GM23248 (cell line): ENCODE measurements around the gene PRRT4.

Experiments used
- EZH2 ChIP-seq: fragments of 200-600 bp; sonication (generic); IDR thresholded peaks from 2 replicates; pipeline ENCODE4 v1.6.1; 2018; ENCODE audit warnings: antibody characterized with exemption, mild to moderate bottlenecking; ENCODE audit not compliant: insufficient read depth, poor library complexity, severe bottlenecking
- EZH2phosphoT487 ChIP-seq: fragments of 200-600 bp; sonication (generic); IDR thresholded peaks from 2 replicates; pipeline ENCODE4 v1.6.1; 2018; ENCODE audit warnings: antibody characterized with exemption, moderate library complexity, mild to moderate bottlenecking, low read depth; ENCODE audit not compliant: insufficient read depth

DNA sequence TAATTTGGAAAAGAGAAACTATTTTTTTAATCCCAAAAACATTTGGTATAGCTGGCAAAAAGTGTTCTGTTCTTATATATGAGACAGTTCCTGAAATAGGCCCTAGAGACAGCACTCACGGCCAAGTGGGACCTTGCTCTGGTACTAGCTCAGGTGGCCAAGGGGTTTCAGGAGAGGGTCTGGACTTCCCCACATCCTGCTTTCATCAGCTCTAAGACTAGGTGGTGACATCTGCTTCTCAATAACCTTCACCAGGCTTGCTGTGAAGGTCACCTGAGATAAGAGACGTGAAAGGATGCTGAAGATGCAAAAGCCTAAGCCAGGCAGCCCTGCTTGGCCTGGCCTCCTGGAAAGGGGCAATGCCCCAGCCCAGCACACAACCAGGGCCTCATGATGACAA, 58.4 kb downstream of the PRRT4 start:
- TF ChIP-seq EZH2 (no peak), EZH2phosphoT487 (no peak)
